Esophagus muscularis mucosa (tissue), 4 donors: ENCODE data around the gene ADGRV1.

Experiments used
- EP300 ChIP-seq: sonication (generic); formaldehyde crosslinking; IDR thresholded peaks from one replicate; pipeline ENCODE4 v1.6.1; 2017; ENCODE audit warnings: antibody characterized with exemption
- POLR2A ChIP-seq: fragments of 450-650 bp; IDR thresholded peaks from one replicate; pipeline ENCODE4 v1.6.1; 2017; ENCODE audit warnings: antibody characterized with exemption, moderate library complexity, mild to moderate bottlenecking, low read depth
- POLR2AphosphoS5 ChIP-seq, 2 donors: sonication (generic); formaldehyde crosslinking; IDR thresholded peaks; one replicate each; pipeline ENCODE4 v1.6.1; 2017; ENCODE audit warnings: antibody characterized with exemption in 2 of 2
- TF ChIP-seq, protein P1 (sequence below), 3 experiments: fragments of 200-600 bp in 2 of 3; fragments of 450-650 bp in 1 of 3; sonication (generic) in 2 of 3; IDR thresholded peaks; one replicate each; pipeline ENCODE4 v1.5.1; 2017 to 2019; ENCODE audit warnings: antibody characterized with exemption in 3 of 3, mild to moderate bottlenecking in 2 of 3, moderate library complexity in 1 of 3

DNA sequence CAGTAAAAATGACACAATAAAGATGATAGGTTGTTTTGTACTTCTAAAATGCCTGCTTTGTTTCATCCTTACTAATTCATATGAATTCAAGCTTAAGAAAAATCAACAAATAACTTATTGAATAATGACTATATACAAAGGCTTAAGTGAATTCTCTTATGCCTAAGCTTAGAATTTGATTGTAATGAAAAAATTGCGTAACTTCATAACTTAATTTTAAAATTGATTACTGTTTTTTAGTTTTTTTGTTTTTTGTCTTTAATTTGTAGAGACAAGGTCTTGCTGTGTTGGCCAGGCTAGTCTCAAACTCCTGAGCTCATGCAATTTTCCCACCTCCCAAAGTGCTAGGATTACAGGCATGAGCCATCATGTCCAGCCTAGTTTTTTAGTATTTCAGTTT lies 432.6 kb downstream of the ADGRV1 start:
- TF ChIP-seq, protein P1, sequence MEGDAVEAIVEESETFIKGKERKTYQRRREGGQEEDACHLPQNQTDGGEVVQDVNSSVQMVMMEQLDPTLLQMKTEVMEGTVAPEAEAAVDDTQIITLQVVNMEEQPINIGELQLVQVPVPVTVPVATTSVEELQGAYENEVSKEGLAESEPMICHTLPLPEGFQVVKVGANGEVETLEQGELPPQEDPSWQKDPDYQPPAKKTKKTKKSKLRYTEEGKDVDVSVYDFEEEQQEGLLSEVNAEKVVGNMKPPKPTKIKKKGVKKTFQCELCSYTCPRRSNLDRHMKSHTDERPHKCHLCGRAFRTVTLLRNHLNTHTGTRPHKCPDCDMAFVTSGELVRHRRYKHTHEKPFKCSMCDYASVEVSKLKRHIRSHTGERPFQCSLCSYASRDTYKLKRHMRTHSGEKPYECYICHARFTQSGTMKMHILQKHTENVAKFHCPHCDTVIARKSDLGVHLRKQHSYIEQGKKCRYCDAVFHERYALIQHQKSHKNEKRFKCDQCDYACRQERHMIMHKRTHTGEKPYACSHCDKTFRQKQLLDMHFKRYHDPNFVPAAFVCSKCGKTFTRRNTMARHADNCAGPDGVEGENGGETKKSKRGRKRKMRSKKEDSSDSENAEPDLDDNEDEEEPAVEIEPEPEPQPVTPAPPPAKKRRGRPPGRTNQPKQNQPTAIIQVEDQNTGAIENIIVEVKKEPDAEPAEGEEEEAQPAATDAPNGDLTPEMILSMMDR (IDR thresholded peaks at IDR 0.05) = no peak
- TF ChIP-seq EP300 (no peak), POLR2AphosphoS5 (IDR thresholded peaks at IDR 0.05) (no peak), POLR2A (no peak)
